ENCODE results near the gene WDR6. TPM values are rescaled to one million over a fixed set of nuclear protein-coding genes. Genes with fewer than 3 reads are reported as not detected.

The WDR6 gene
- total RNA-seq, 2 donors from 2014 or later: 92.3 to 150 TPM

- no peak overlapping the region for H3K4me3 ChIP-seq
- no peak overlapping the region for H3K9ac ChIP-seq (ENCODE audit: low read depth in 2 of 2, low read length in 2 of 2)
- intact Hi-C loops (cut with DNase I): no loop called here
- no peak overlapping the region for H3K27ac ChIP-seq
- DNase-seq: no peak
- no peak for TF ChIP-seq CTCF (IDR thresholded peaks at IDR 0.05)
- H3K9me3 ChIP-seq: no peaks in the 10 kb centered on the region
- peaks cover 10% of the 10 kb centered on the region for H3K36me3 ChIP-seq
- H3K27me3 ChIP-seq: no peaks in the 10 kb centered on the region
- peaks cover 6% of the 10 kb centered on the region for H3K4me1 ChIP-seq
These were observed 5.3 kb downstream of the WDR6 start for GRCh38 chr3:49012441-49013017.

GRCh38 chr3:49013113-49013737 lies 6.0 kb downstream of the WDR6 start:
- no peaks in the 10 kb centered on the region for H3K9me3 ChIP-seq
- H3K9ac ChIP-seq (ENCODE audit: low read depth in 2 of 2, low read length in 2 of 2): no peak overlapping the region
- no peak overlapping the region for H3K4me3 ChIP-seq
- H3K27ac ChIP-seq: no peak overlapping the region
- no peak for TF ChIP-seq CTCF (IDR thresholded peaks at IDR 0.05)
- H3K27me3 ChIP-seq: no peaks in the 10 kb centered on the region
- H3K4me1 ChIP-seq: peaks cover 9% of the 10 kb centered on the region
- intact Hi-C loops (cut with DNase I): no loop called here
- DNase-seq: no peak
- peaks cover 10% of the 10 kb centered on the region for H3K36me3 ChIP-seq

GRCh38 chr3:49013738-49014660 lies 6.8 kb downstream of the WDR6 start:
- no peaks in the 10 kb centered on the region for H3K27me3 ChIP-seq
- peak; percentile 61 for DNase-seq
- H3K36me3 ChIP-seq: peaks cover 10% of the 10 kb centered on the region
- H3K9me3 ChIP-seq: no peaks in the 10 kb centered on the region
- H3K9ac ChIP-seq (ENCODE audit: low read depth in 2 of 2, low read length in 2 of 2): no peak overlapping the region
- peak; percentile 53 for TF ChIP-seq CTCF (IDR thresholded peaks at IDR 0.05)
- intact Hi-C loops (cut with DNase I): no loop called here
- no peak overlapping the region for H3K27ac ChIP-seq
- H3K4me3 ChIP-seq: no peak overlapping the region
- H3K4me1 ChIP-seq: peaks cover 10% of the 10 kb centered on the region

- Histone ChIP-seq H3K9ac (ENCODE audit: low read depth in 2 of 2, low read length in 2 of 2) (no peak overlapping the region), H3K4me1 (peaks cover 12% of the 10 kb centered on the region), H3K4me3 (no peak overlapping the region), H3K27me3 (no peaks in the 10 kb centered on the region), H3K36me3 (peaks cover 10% of the 10 kb centered on the region), H3K9me3 (no peaks in the 10 kb centered on the region), H3K27ac (no peak overlapping the region)
- DNase-seq: no peak
- intact Hi-C loops (cut with DNase I): no loop called here
- TF ChIP-seq CTCF (IDR thresholded peaks at IDR 0.05): no peak
These were observed 7.9 kb downstream of the WDR6 start for GRCh38 chr3:49015072-49015471.

- H3K4me3 ChIP-seq: no peak overlapping the region
- peaks cover 10% of the 10 kb centered on the region for H3K36me3 ChIP-seq
- no peaks in the 10 kb centered on the region for H3K27me3 ChIP-seq
- H3K9me3 ChIP-seq: no peaks in the 10 kb centered on the region
- no peak overlapping the region for H3K9ac ChIP-seq (ENCODE audit: low read depth in 2 of 2, low read length in 2 of 2)
- H3K27ac ChIP-seq: no peak overlapping the region
- peaks cover 12% of the 10 kb centered on the region for H3K4me1 ChIP-seq
- no peak for TF ChIP-seq CTCF (IDR thresholded peaks at IDR 0.05)
- DNase-seq: no peak
- intact Hi-C loops (cut with DNase I): no loop called here
These were observed 8.6 kb downstream of the WDR6 start for GRCh38 chr3:49015765-49016164.

All from colonic mucosa (tissue), 4 donors.